H1 (cell line): ENCODE data around the gene ERC1. TPM values are rescaled to one million over a fixed set of nuclear protein-coding genes. Genes with fewer than 3 reads are reported as not detected.

ENCODE experiments used
- CTCF ChIA-PET: fragments of 300-600 bp; sonication (Branson Sonifier 250); formaldehyde crosslinking; loops from one replicate; lab custom pipeline; 2021; ENCODE audit not compliant: partially characterized antibody; lab: Charles Lee
- POLR2A ChIA-PET: fragments of 300-600 bp; sonication (Branson Sonifier 250); formaldehyde crosslinking; loops from one replicate; lab custom pipeline; 2021; ENCODE audit warnings: inconsistent platforms; ENCODE audit not compliant: partially characterized antibody; lab: Charles Lee
- DNase-seq, 2 experiments: peaks; one replicate each; pipeline versions ENCODE4 v3.0.0 to v3.0.0-alpha.2; 2010 to 2022; ENCODE audit warnings: low spot score in 2 of 2, low read depth in 1 of 2, mixed read lengths in 1 of 2
- FAIRE-seq: peaks from 2 replicates; lab custom pipeline; 2011; peaks lifted over from hg19 to GRCh38; lab: Jason Lieb, UNC
- H2AFZ ChIP-seq: 2 replicates; pipeline ENCODE4 v1.8.1; 2012; ENCODE audit warnings: low read length, inconsistent platforms
- H2AK5ac ChIP-seq: 2 replicates; pipeline ENCODE4 v1.6.1; 2013; ENCODE audit warnings: low read depth, low read length
- H2BK120ac ChIP-seq: replicated peaks from 2 replicates; pipeline ENCODE3; 2013; ENCODE audit warnings: low read depth, low read length, inconsistent platforms
- H2BK12ac ChIP-seq: 2 replicates; pipeline ENCODE4 v1.6.1; 2013; ENCODE audit warnings: low read depth, low read length
- H2BK15ac ChIP-seq: 2 replicates; pipeline ENCODE4 v1.6.1; 2013; ENCODE audit warnings: low read length
- H2BK20ac ChIP-seq: 2 replicates; pipeline ENCODE4 v1.6.1; 2013; ENCODE audit warnings: low read length
- H2BK5ac ChIP-seq: 2 replicates; pipeline ENCODE4 v1.6.1; 2013; ENCODE audit warnings: low read depth, low read length
- H3K14ac ChIP-seq: 2 replicates; pipeline ENCODE4 v1.6.1; 2013; ENCODE audit warnings: inconsistent platforms; ENCODE audit not compliant: insufficient read length
- H3K18ac ChIP-seq: 2 replicates; pipeline ENCODE4 v1.6.1; 2013; ENCODE audit warnings: low read length; ENCODE audit errors: extremely low read depth
- H3K23ac ChIP-seq: 2 replicates; pipeline ENCODE4 v1.6.1; 2013; ENCODE audit warnings: inconsistent platforms; ENCODE audit not compliant: insufficient read length
- H3K23me2 ChIP-seq: 2 replicates; pipeline ENCODE4 v1.6.1; 2013; ENCODE audit warnings: low read depth, low read length
- H3K27ac ChIP-seq: 2 replicates; pipeline ENCODE4 v1.6.1; 2011; ENCODE audit warnings: low read depth, low read length, inconsistent platforms
- H3K27me3 ChIP-seq, 4 experiments: replicated peaks in 1 of 4; 1 replicate in 1 of 4; 2 replicates in 3 of 4; pipeline versions ENCODE4 v1.6.1 to v1.8.1; 2011 to 2013; ENCODE audit warnings: low read length in 3 of 4, mild to moderate bottlenecking in 3 of 4, inconsistent platforms in 2 of 4, mixed read lengths in 2 of 4, moderate library complexity in 1 of 4; ENCODE audit not compliant: control insufficient read depth in 3 of 4, insufficient read depth in 3 of 4; ENCODE audit errors: extremely low read depth in 1 of 4
- H3K36me3 ChIP-seq, 4 experiments: 2 replicates each; pipeline versions ENCODE4 v1.6.1 to v1.8.1; 2011 to 2013; ENCODE audit warnings: mild to moderate bottlenecking in 4 of 4, low read length in 3 of 4, moderate library complexity in 2 of 4, control low read depth in 1 of 4, inconsistent platforms in 1 of 4; ENCODE audit not compliant: insufficient read depth in 4 of 4, control insufficient read depth in 2 of 4
- H3K4ac ChIP-seq: replicated peaks from 2 replicates; pipeline ENCODE3; 2013; ENCODE audit warnings: low read length, low read depth, mixed read lengths, inconsistent platforms; ENCODE audit not compliant: insufficient read length
- H3K4me1 ChIP-seq, 4 experiments: replicated peaks in 1 of 4; 1 replicate in 1 of 4; 2 replicates in 3 of 4; pipeline versions ENCODE4 v1.6.1 to v1.8.1; 2011 to 2013; ENCODE audit warnings: low read length in 3 of 4, inconsistent platforms in 2 of 4, mixed read lengths in 1 of 4; ENCODE audit not compliant: insufficient read depth in 4 of 4, control insufficient read depth in 3 of 4
- H3K4me2 ChIP-seq, 2 experiments: 2 replicates each; pipeline versions ENCODE4 v1.6.1 to v1.8.1; 2011 to 2013; ENCODE audit warnings: low read depth in 2 of 2, low read length in 2 of 2, control low read depth in 1 of 2, inconsistent platforms in 1 of 2, mild to moderate bottlenecking in 1 of 2; ENCODE audit not compliant: insufficient read depth in 1 of 2
- H3K4me3 ChIP-seq, 4 experiments: fragments of 200-600, 300-600 bp in 1 of 4; sonication (generic), shearing (Covaris generic), sonication (Bioruptor Twin) in 1 of 4; 2 replicates each; pipeline versions ENCODE4 v1.5.1 to v1.8.1; 2011 to 2016; ENCODE audit warnings: low read length in 4 of 4, low read depth in 3 of 4, control low read depth in 2 of 4, inconsistent platforms in 2 of 4, mild to moderate bottlenecking in 2 of 4, mixed read lengths in 1 of 4, moderate library complexity in 1 of 4; ENCODE audit not compliant: insufficient read depth in 2 of 4; ENCODE audit errors: extremely low read depth in 1 of 4
- H3K56ac ChIP-seq: replicated peaks from 2 replicates; pipeline ENCODE3; 2013; ENCODE audit warnings: low read depth, mild to moderate bottlenecking, mixed read lengths, low read length, inconsistent platforms; ENCODE audit not compliant: insufficient read length
- H3K79me1 ChIP-seq: 2 replicates; pipeline ENCODE4 v1.6.1; 2013; ENCODE audit warnings: low read depth, low read length, control low read depth
- H3K79me2 ChIP-seq, 2 experiments: 2 replicates each; pipeline versions ENCODE4 v1.6.1 to v1.8.1; 2012 to 2013; ENCODE audit warnings: low read length in 2 of 2, mild to moderate bottlenecking in 2 of 2, inconsistent platforms in 1 of 2; ENCODE audit not compliant: insufficient read depth in 2 of 2, control insufficient read depth in 1 of 2
- H3K9ac ChIP-seq, 4 experiments: replicated peaks in 1 of 4; 1 replicate in 1 of 4; 2 replicates in 3 of 4; pipeline versions ENCODE4 v1.6.1 to v1.8.1; 2011 to 2013; ENCODE audit warnings: low read depth in 3 of 4, low read length in 3 of 4, control low read depth in 2 of 4, mild to moderate bottlenecking in 2 of 4, moderate library complexity in 2 of 4, inconsistent platforms in 1 of 4; ENCODE audit errors: extremely low read depth in 1 of 4
- H3K9me3 ChIP-seq, 2 experiments: 2 replicates each; pipeline versions ENCODE4 v1.6.1 to v1.8.1; 2012 to 2013; ENCODE audit warnings: mild to moderate bottlenecking in 2 of 2, moderate library complexity in 2 of 2, control low read depth in 1 of 2, inconsistent platforms in 1 of 2, low read depth in 1 of 2, low read length in 1 of 2, mixed read lengths in 1 of 2; ENCODE audit not compliant: insufficient read depth in 2 of 2
- H4K20me1 ChIP-seq, 2 experiments: replicated peaks in 1 of 2; 2 replicates each; pipeline versions ENCODE3 to v1.8.1; 2011 to 2013; ENCODE audit warnings: inconsistent platforms in 2 of 2, low read length in 2 of 2, mild to moderate bottlenecking in 1 of 2; ENCODE audit not compliant: insufficient read depth in 2 of 2, control insufficient read depth in 1 of 2
- H4K5ac ChIP-seq: 2 replicates; pipeline ENCODE4 v1.6.1; 2013; ENCODE audit warnings: low read length, low read depth, mixed read lengths, inconsistent platforms; ENCODE audit not compliant: insufficient read length
- H4K8ac ChIP-seq: 2 replicates; pipeline ENCODE4 v1.8.0; 2013; ENCODE audit warnings: mild to moderate bottlenecking, moderate library complexity, low read length, inconsistent platforms; ENCODE audit not compliant: insufficient read depth; ENCODE audit errors: extremely low read depth
- H4K91ac ChIP-seq: replicated peaks from 2 replicates; pipeline ENCODE3; 2013; ENCODE audit warnings: low read length, mixed read lengths, inconsistent platforms; ENCODE audit not compliant: insufficient read length
- CBX8 ChIP-seq: fragments of 300-800, 300-1000 bp; sonication (generic); IDR thresholded peaks from 2 replicates; pipeline ENCODE4 v1.7.1; 2016; ENCODE audit warnings: low read depth, low read length, borderline replicate concordance
- EZH2 ChIP-seq: fragments of 200-600 bp; sonication (generic); IDR thresholded peaks from 2 replicates; pipeline ENCODE4 v1.7.1; 2012; ENCODE audit warnings: low read depth, mild to moderate bottlenecking, moderate library complexity, low read length, inconsistent platforms; ENCODE audit not compliant: severe bottlenecking
- MAFK ChIP-seq: IDR thresholded peaks from 2 replicates; pipeline ENCODE4 v1.6.1; 2012; ENCODE audit warnings: low read depth, mild to moderate bottlenecking, improper control_type of control experiment, low read length
- MAX ChIP-seq: IDR thresholded peaks from 2 replicates; pipeline ENCODE4 v1.6.1; 2012; ENCODE audit warnings: inconsistent platforms
- RXRA ChIP-seq: IDR thresholded peaks from 2 replicates; pipeline ENCODE4 v1.6.1; 2011; ENCODE audit warnings: low read depth, mild to moderate bottlenecking, low read length, moderate library complexity; ENCODE audit not compliant: insufficient read depth
- SIN3A ChIP-seq, 2 experiments: IDR thresholded peaks in 1 of 2; conservative IDR thresholded peaks in 1 of 2; 2 replicates each; pipeline ENCODE4 v1.6.1; 2011 to 2012; ENCODE audit warnings: low read length in 2 of 2, improper control_type of control experiment in 1 of 2, low read depth in 1 of 2, mild to moderate bottlenecking in 1 of 2
- SP4 ChIP-seq: IDR thresholded peaks from 2 replicates; pipeline ENCODE4 v1.6.1; 2012; ENCODE audit warnings: low read length, inconsistent platforms
- WGBS, 2 experiments: shearing (Covaris generic) in 1 of 2; methylation state at CpG; one replicate each; pipeline versions ENCODE4 v1.1.6 to v1.1.7; 2013 to 2015; ENCODE audit warnings: low lambda C conversion rate in 2 of 2, mixed read lengths in 2 of 2, inconsistent platforms in 1 of 2, low coverage in 1 of 2, missing lambda C conversion rate in 1 of 2; ENCODE audit not compliant: insufficient replicate concordance in 2 of 2, insufficient coverage in 1 of 2, insufficient read length in 1 of 2; ENCODE audit errors: extremely low coverage in 1 of 2, missing lambda C conversion rate in 1 of 2; 5-methylcytosine and 5-hydroxymethylcytosine counted together
- polyA plus RNA-seq, 7 experiments: library from polyadenylated mRNA; depleted of rRNA in 3 of 7; stranded (reverse) in 5 of 7; unstranded in 2 of 7; fragments of >200 nt in 5 of 7; fragments of 200-250 nt in 2 of 7; gene quantifications; 1 replicate in 5 of 7; 2 replicates in 1 of 7; 4 replicates in 1 of 7; pipeline versions ENCODE4 v1.2.1 to v1.2.3, GENCODE V29; 2011 to 2013; ENCODE audit warnings: missing spikeins in 2 of 7, mixed read lengths in 2 of 7
- total RNA-seq: library from RNA; stranded (reverse); fragmentation: NEBNext Ultra II Directional; extraction: Animal tissue kit (Norgen Biotek cat#: 25700); gene quantifications from 2 replicates; pipeline ENCODE4 v1.2.1, GENCODE V29; 2021

The ERC1 gene
- total and polyA plus RNA-seq, 2 of the 8 experiments (the other 6 are each of a cell fraction or from before 2014, with no cell fraction given): 7.8 to 45.7 TPM

- no peak overlapping the region for H3K23ac ChIP-seq
- FAIRE-seq: no peak
- no peak for TF ChIP-seq EZH2
- no peak for TF ChIP-seq SP4
- no peak for TF ChIP-seq MAFK
- TF ChIP-seq CBX8: no peak
- no peak for TF ChIP-seq MAX
- TF ChIP-seq RXRA: no peak
- no peak for TF ChIP-seq SIN3A (conservative IDR thresholded peaks at IDR 0.05 in 1 of 2, IDR thresholded peaks at IDR 0.05 in 1 of 2; ENCODE audit: low read depth in 1 of 2, low read length in 2 of 2)
Measured at GRCh38 chr12:1324099-1324498, 333.1 kb downstream of the ERC1 start.

More at GRCh38 chr12:1324099-1324498, 333.1 kb downstream of the ERC1 start:
- Histone ChIP-seq H2BK20ac (no peak overlapping the region), H4K91ac (no peak overlapping the region), H2AFZ (no peak overlapping the region), H3K36me3 (no peaks in the 10 kb centered on the region), H4K20me1 (no peaks in the 10 kb centered on the region), H2BK15ac (no peak overlapping the region), H2BK120ac (no peak overlapping the region), H3K9ac (no peak overlapping the region), H2AK5ac (no peak overlapping the region), H3K27ac (no peak overlapping the region), H3K4ac (no peak overlapping the region), H4K5ac (no peak overlapping the region), H3K14ac (no peak overlapping the region), H3K18ac (no peak overlapping the region), H3K4me3 (no peak overlapping the region), H2BK12ac (no peak overlapping the region), H3K23me2 (no peaks in the 10 kb centered on the region), H3K4me2 (no peak overlapping the region), H3K56ac (no peak overlapping the region), H2BK5ac (no peak overlapping the region), H3K9me3 (no peaks in the 10 kb centered on the region), H3K79me2 (no peaks in the 10 kb centered on the region), H3K4me1 (no peaks in the 10 kb centered on the region; a peak in 1 of 7 replicates), H3K27me3 (no peaks in the 10 kb centered on the region), H3K79me1 (no peaks in the 10 kb centered on the region), H4K8ac (no peak overlapping the region)
- no peak for DNase-seq
- POLR2A ChIA-PET: no interaction called here
- 77% methylated on average over 4 of the region's 4 CpGs; no CpG with 5 or more reads in 1 of the 2 experiments for WGBS, 2 experiments
- CTCF ChIA-PET: no interaction called here
